DOHH2 (cell line): ENCODE measurements around the gene ARRDC4.

ENCODE experiments used
- CTCF ChIP-seq: fragments of 200-600 bp; sonication (generic); IDR thresholded peaks from one replicate; pipeline ENCODE4 v1.5.1; 2014; ENCODE audit warnings: antibody characterized with exemption, mild to moderate bottlenecking, low read depth, low read length; ENCODE audit not compliant: poor library complexity, severe bottlenecking
- EZH2phosphoT487 ChIP-seq: fragments of 200-600 bp; sonication (generic); IDR thresholded peaks from 2 replicates; pipeline ENCODE4 v1.6.1; 2017; ENCODE audit warnings: borderline replicate concordance, mild to moderate bottlenecking, antibody characterized with exemption, low read length, moderate library complexity, mixed read lengths

GRCh38 chr15:97995192-97995591 is 34.7 kb downstream of the ARRDC4 start:
- TF ChIP-seq CTCF: no peak
- no peak for TF ChIP-seq EZH2phosphoT487
